WTC11 (cell line): ENCODE data around the gene STK32B. TPM values are rescaled to one million over a fixed set of nuclear protein-coding genes. Genes with fewer than 3 reads are reported as not detected.

Experiments used
- ATAC-seq: fragments of 200-7000 bp; cut with Tn5 transposase; 2 replicates; pipeline ENCODE4 v1.10.0; 2021; ENCODE audit warnings: mild to moderate bottlenecking, moderate library complexity
- CTCF ChIA-PET: fragments of 300-600 bp; sonication (Branson Sonifier 250); formaldehyde crosslinking; loops from one replicate; lab custom pipeline; 2021; ENCODE audit warnings: antibody characterized with exemption; lab: Charles Lee
- POLR2A ChIA-PET: fragments of 350-600 bp; sonication (Branson Sonifier 250); formaldehyde crosslinking; loops from one replicate; lab custom pipeline; 2021; ENCODE audit warnings: antibody characterized with exemption; lab: Charles Lee
- DNase-seq: peaks from one replicate; pipeline ENCODE4 v3.0.0; 2021; ENCODE audit warnings: low spot score
- H3K27ac Mint-ChIP-seq: 2 replicates; pipeline ENCODE4 v1.8.0; 2021; ENCODE audit warnings: mixed read lengths
- H3K27me3 Mint-ChIP-seq: 2 replicates; pipeline ENCODE4 v1.8.0; 2021; ENCODE audit warnings: low read depth, mild to moderate bottlenecking, moderate library complexity, mixed read lengths
- H3K36me3 Mint-ChIP-seq: 2 replicates; pipeline ENCODE4 v1.8.0; 2021; ENCODE audit warnings: mixed read lengths
- H3K4me1 Mint-ChIP-seq: 2 replicates; pipeline ENCODE4 v1.8.0; 2022; ENCODE audit warnings: mixed read lengths
- H3K4me3 Mint-ChIP-seq: 2 replicates; pipeline ENCODE4 v1.8.0; 2021; ENCODE audit warnings: mild to moderate bottlenecking, moderate library complexity, mixed read lengths
- H3K9me3 Mint-ChIP-seq: 2 replicates; pipeline ENCODE4 v1.8.0; 2021; ENCODE audit warnings: mixed read lengths
- ATF1 ChIP-seq: sonication (generic); formaldehyde crosslinking; IDR thresholded peaks from 2 replicates; pipeline ENCODE4 v1.8.1; 2023; ENCODE audit warnings: mild to moderate bottlenecking, moderate library complexity, missing genetic modification reagents
- E2F5 ChIP-seq: sonication (generic); formaldehyde crosslinking; IDR thresholded peaks from 2 replicates; pipeline ENCODE4 v1.8.1; 2022; ENCODE audit warnings: mild to moderate bottlenecking, moderate library complexity, missing genetic modification reagents
- EMX1 ChIP-seq: fragments of 250-450 bp; sonication (Bioruptor Pico); IDR thresholded peaks from 2 replicates; pipeline ENCODE4 v1.8.0; 2021; ENCODE audit warnings: mild to moderate bottlenecking
- ERG ChIP-seq: fragments of 250-450 bp; sonication (Bioruptor Pico); IDR thresholded peaks from 2 replicates; pipeline ENCODE4 v1.8.0; 2021; ENCODE audit warnings: mild to moderate bottlenecking
- GTF2I ChIP-seq: fragments of 250-450 bp; sonication (Bioruptor Pico); conservative IDR thresholded peaks from 2 replicates; pipeline ENCODE4 v1.4.0; 2021; ENCODE audit warnings: mild to moderate bottlenecking
- IRF1 ChIP-seq: sonication (generic); formaldehyde crosslinking; IDR thresholded peaks from 2 replicates; pipeline ENCODE4 v1.8.0; 2023; ENCODE audit warnings: missing genetic modification reagents
- IRF2 ChIP-seq: sonication (generic); formaldehyde crosslinking; IDR thresholded peaks from 2 replicates; pipeline ENCODE4 v1.8.0; 2022; ENCODE audit warnings: low read depth, missing genetic modification reagents, borderline replicate concordance
- MXD4 ChIP-seq: fragments of 250-450 bp; sonication (Bioruptor Pico); IDR thresholded peaks from 2 replicates; pipeline ENCODE4 v1.8.0; 2021; ENCODE audit warnings: mild to moderate bottlenecking, moderate library complexity, borderline replicate concordance
- NR3C1 ChIP-seq: sonication (generic); formaldehyde crosslinking; conservative IDR thresholded peaks from 2 replicates; pipeline ENCODE4 v1.8.1; 2023; ENCODE audit warnings: low read depth, mild to moderate bottlenecking, missing genetic modification reagents
- OVOL2 ChIP-seq: fragments of 250-450 bp; sonication (Bioruptor Pico); IDR thresholded peaks from 2 replicates; pipeline ENCODE4 v1.9.0; 2021; ENCODE audit warnings: mild to moderate bottlenecking, borderline replicate concordance
- RORB ChIP-seq: fragments of 250-450 bp; sonication (Bioruptor Pico); IDR thresholded peaks from 2 replicates; pipeline ENCODE4 v1.9.0; 2021; ENCODE audit warnings: mild to moderate bottlenecking
- SMAD3 ChIP-seq: sonication (generic); formaldehyde crosslinking; IDR thresholded peaks from 2 replicates; pipeline ENCODE4 v1.8.0; 2022; ENCODE audit warnings: missing genetic modification reagents, mild to moderate bottlenecking, borderline replicate concordance
- SOX15 ChIP-seq: fragments of 250-450 bp; sonication (Bioruptor Pico); IDR thresholded peaks from 2 replicates; pipeline ENCODE4 v1.9.0; 2021; ENCODE audit warnings: mild to moderate bottlenecking
- TCF7 ChIP-seq: sonication (generic); formaldehyde crosslinking; IDR thresholded peaks from 2 replicates; pipeline ENCODE4 v1.8.0; 2022; ENCODE audit warnings: mild to moderate bottlenecking, low read depth, missing genetic modification reagents, moderate library complexity
- USF1 ChIP-seq: sonication (generic); formaldehyde crosslinking; IDR thresholded peaks from 2 replicates; pipeline ENCODE4 v1.8.0; 2022; ENCODE audit warnings: mild to moderate bottlenecking, missing genetic modification reagents
- ZBTB21 ChIP-seq: sonication (generic); formaldehyde crosslinking; IDR thresholded peaks from 2 replicates; pipeline ENCODE4 v1.8.1; 2023; ENCODE audit warnings: mild to moderate bottlenecking, missing genetic modification reagents, borderline replicate concordance
- ZMAT4 ChIP-seq: fragments of 250-450 bp; sonication (Bioruptor Pico); IDR thresholded peaks from 2 replicates; pipeline ENCODE4 v1.9.0; 2021; ENCODE audit warnings: mild to moderate bottlenecking
- ZNF121 ChIP-seq: sonication (generic); formaldehyde crosslinking; IDR thresholded peaks from 2 replicates; pipeline ENCODE4 v1.8.0; 2023; ENCODE audit warnings: missing genetic modification reagents
- ZNF671 ChIP-seq: fragments of 250-450 bp; sonication (Bioruptor Pico); IDR thresholded peaks from 2 replicates; pipeline ENCODE4 v1.8.0; 2021; ENCODE audit warnings: mild to moderate bottlenecking
- total RNA-seq: library from RNA; stranded (reverse); gene quantifications from 3 replicates; pipeline ENCODE4 v1.2.3, GENCODE V29; 2021
- TF ChIP-seq, protein P1 (sequence below): sonication (generic); formaldehyde crosslinking; IDR thresholded peaks from 2 replicates; pipeline ENCODE4 v1.8.1; 2023; ENCODE audit warnings: mild to moderate bottlenecking, missing genetic modification reagents
- TF ChIP-seq, protein P2 (sequence below): sonication (generic); formaldehyde crosslinking; IDR thresholded peaks from 2 replicates; pipeline ENCODE4 v1.8.0; 2022; ENCODE audit warnings: mild to moderate bottlenecking, missing genetic modification reagents
- TF ChIP-seq, protein P3 (sequence below): fragments of 250-450 bp; sonication (Bioruptor Pico); conservative IDR thresholded peaks from 2 replicates; pipeline ENCODE4 v1.9.0; 2021; ENCODE audit warnings: mild to moderate bottlenecking
- TF ChIP-seq, protein P4 (sequence below): sonication (generic); formaldehyde crosslinking; IDR thresholded peaks from 2 replicates; pipeline ENCODE4 v1.8.1; 2023; ENCODE audit warnings: mild to moderate bottlenecking, missing genetic modification reagents, moderate library complexity

The STK32B gene
- total RNA-seq, 1 experiment from 2014 or later: 1.9 TPM

DNA sequence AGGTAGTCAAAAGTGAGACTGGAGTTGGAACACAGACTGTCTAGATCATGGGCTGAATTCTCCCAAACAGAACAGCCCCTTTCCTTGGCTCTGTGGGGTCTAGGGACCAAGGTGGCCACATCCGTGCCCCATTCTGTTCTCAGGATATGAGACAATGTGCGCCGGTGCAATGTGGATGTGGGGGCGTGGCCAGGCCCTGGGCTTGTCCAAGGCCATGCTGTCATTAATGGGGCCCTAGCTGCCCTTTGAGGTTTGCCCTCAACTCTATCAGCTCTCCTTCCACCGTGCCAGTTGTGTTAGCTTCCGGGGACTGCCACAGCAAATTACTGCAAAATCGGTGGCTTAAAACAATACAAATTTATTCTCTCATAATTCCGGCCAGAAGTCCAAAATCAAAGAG is 344.5 kb downstream of the STK32B start:
- ATAC-seq (no peak), DNase-seq (no peak)
- H3K27me3 Mint-ChIP-seq: no peaks in the 10 kb centered on the region; the same call in 1 of the 2 replicates
- peaks cover 4% of the 10 kb centered on the region; the same call in 1 of the 2 replicates for H3K36me3 Mint-ChIP-seq
- TF ChIP-seq ZBTB21 (CRISPR knock-in tag): no peak
- no peak for TF ChIP-seq ZNF671 (CRISPR knock-in tag)
- TF ChIP-seq MXD4 (CRISPR knock-in tag): no peak
- TF ChIP-seq RORB (CRISPR knock-in tag): no peak
- no peak for TF ChIP-seq IRF2 (CRISPR knock-in tag)
- no peak for TF ChIP-seq E2F5 (CRISPR knock-in tag)
- TF ChIP-seq USF1 (CRISPR knock-in tag): no peak
- TF ChIP-seq ZMAT4 (CRISPR knock-in tag): no peak
- TF ChIP-seq EMX1 (CRISPR knock-in tag): no peak
- TF ChIP-seq, protein P1, sequence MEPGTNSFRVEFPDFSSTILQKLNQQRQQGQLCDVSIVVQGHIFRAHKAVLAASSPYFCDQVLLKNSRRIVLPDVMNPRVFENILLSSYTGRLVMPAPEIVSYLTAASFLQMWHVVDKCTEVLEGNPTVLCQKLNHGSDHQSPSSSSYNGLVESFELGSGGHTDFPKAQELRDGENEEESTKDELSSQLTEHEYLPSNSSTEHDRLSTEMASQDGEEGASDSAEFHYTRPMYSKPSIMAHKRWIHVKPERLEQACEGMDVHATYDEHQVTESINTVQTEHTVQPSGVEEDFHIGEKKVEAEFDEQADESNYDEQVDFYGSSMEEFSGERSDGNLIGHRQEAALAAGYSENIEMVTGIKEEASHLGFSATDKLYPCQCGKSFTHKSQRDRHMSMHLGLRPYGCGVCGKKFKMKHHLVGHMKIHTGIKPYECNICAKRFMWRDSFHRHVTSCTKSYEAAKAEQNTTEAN (CRISPR knock-in tag): no peak
- TF ChIP-seq SOX15 (CRISPR knock-in tag): no peak
- TF ChIP-seq OVOL2 (CRISPR knock-in tag): no peak
- TF ChIP-seq, protein P2, sequence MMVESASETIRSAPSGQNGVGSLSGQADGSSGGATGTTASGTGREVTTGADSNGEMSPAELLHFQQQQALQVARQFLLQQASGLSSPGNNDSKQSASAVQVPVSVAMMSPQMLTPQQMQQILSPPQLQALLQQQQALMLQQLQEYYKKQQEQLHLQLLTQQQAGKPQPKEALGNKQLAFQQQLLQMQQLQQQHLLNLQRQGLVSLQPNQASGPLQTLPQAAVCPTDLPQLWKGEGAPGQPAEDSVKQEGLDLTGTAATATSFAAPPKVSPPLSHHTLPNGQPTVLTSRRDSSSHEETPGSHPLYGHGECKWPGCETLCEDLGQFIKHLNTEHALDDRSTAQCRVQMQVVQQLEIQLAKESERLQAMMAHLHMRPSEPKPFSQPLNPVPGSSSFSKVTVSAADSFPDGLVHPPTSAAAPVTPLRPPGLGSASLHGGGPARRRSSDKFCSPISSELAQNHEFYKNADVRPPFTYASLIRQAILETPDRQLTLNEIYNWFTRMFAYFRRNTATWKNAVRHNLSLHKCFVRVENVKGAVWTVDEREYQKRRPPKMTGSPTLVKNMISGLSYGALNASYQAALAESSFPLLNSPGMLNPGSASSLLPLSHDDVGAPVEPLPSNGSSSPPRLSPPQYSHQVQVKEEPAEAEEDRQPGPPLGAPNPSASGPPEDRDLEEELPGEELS (CRISPR knock-in tag): no peak
- no peak overlapping the region for H3K27ac Mint-ChIP-seq
- ChIA-PET POLR2A (no interaction called here), CTCF (no interaction called here)
- no peak overlapping the region for H3K4me3 Mint-ChIP-seq
- peaks cover 18% of the 10 kb centered on the region for H3K9me3 Mint-ChIP-seq
- H3K4me1 Mint-ChIP-seq: peaks cover 5% of the 10 kb centered on the region; the same call in 1 of the 2 replicates

GRCh38 chr4:5398056-5398455 is 346.8 kb downstream of the STK32B start:
- H3K27ac Mint-ChIP-seq: no peak overlapping the region
- ATAC-seq (no peak), DNase-seq (no peak)
- peaks cover 16% of the 10 kb centered on the region for H3K9me3 Mint-ChIP-seq
- POLR2A ChIA-PET: no interaction called here
- peaks cover 3% of the 10 kb centered on the region for H3K27me3 Mint-ChIP-seq
- no peak overlapping the region for H3K4me3 Mint-ChIP-seq
- H3K4me1 Mint-ChIP-seq: peaks cover 5% of the 10 kb centered on the region; the same call in 1 of the 2 replicates
- CTCF ChIA-PET: interaction anchor here (1.2 to 3.5 kb wide), 3 partner anchors 62 to 250 kb away, joined by 3 to 32 read pairs (median 7); no protein-coding TSS in a partner anchor
- peaks cover 6% of the 10 kb centered on the region for H3K36me3 Mint-ChIP-seq
- TF ChIP-seq TCF7 (CRISPR knock-in tag): no peak
- TF ChIP-seq NR3C1: no peak
- TF ChIP-seq, protein P3, sequence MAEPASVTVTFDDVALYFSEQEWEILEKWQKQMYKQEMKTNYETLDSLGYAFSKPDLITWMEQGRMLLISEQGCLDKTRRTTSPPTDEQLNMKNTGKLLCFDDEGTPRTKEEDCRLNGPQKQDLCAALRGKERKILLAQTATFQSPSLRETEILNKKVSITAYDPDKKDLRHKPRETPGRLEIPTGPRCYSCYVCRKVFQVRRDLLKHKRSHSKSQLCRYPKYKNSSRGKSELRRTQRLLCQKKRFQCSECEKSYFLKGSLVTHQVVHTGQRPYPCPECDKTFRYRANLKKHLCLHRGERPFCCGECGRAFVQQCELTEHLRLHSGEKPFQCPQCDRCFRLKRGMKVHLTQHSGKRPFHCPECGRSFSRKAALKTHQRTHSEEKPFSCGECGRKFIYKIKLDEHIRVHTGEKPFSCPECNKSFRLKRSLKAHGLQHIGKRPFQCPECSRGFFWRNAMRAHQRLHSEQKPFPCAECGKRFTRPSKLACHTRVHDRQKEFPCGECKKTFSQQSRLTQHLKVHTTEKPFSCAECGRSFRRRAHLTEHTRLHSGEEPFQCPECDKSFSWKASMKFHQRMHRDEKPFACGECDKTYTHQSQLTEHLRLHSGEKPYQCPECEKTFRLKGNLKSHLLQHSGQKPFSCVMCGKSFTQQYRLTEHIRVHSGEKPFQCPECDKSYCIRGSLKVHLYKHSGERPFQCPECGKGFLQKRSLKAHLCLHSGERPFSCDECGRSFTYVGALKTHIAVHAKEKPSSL: no peak
- no peak for TF ChIP-seq ATF1
- TF ChIP-seq, protein P4, sequence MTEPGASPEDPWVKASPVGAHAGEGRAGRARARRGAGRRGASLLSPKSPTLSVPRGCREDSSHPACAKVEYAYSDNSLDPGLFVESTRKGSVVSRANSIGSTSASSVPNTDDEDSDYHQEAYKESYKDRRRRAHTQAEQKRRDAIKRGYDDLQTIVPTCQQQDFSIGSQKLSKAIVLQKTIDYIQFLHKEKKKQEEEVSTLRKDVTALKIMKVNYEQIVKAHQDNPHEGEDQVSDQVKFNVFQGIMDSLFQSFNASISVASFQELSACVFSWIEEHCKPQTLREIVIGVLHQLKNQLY: no peak
- TF ChIP-seq IRF1: no peak
- TF ChIP-seq ERG (CRISPR knock-in tag): no peak
- no peak for TF ChIP-seq ZNF121 (CRISPR knock-in tag)
- no peak for TF ChIP-seq GTF2I (CRISPR knock-in tag)
- TF ChIP-seq SMAD3 (CRISPR knock-in tag): no peak
